GDM1 (cell line): ENCODE data around the gene RUSF1.
"Not testable (repeated sequence)": the region's sequence is repeated elsewhere in the genome, so short reads cannot be mapped to it uniquely, and the experiment has no call there.

ENCODE experiments used
- DNase-seq: peaks from one replicate; lab custom pipeline; 2025; lab: John Stamatoyannopoulos, UW

RUSF1 gene

DNA sequence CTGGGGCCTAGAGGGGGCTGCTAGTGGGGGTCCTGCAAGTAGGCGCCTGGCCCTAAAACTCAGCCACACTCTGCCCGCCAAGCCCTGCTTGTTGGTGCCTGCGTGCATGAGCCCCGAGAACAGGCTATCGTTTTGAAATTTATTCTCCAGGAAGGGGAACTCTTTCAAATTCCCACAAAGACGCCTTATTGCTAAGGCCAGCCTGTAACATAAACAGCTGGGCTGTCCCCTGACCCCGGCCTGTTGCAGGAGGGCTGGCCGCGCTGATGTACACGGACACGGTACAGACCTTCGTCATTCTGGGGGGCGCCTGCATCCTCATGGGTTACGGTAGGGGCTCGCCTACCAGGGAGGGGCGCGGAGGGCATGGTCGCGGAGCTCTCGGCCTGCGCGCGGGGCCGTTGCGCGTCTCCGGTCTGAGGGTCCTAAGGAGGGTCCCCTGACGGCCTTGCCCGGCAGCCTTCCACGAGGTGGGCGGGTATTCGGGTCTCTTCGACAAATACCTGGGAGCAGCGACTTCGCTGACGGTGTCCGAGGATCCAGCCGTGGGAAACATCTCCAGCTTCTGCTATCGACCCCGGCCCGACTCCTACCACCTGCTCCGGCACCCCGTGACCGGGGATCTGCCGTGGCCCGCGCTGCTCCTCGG lies 21.0 kb downstream of the RUSF1 start:
- DNase-seq, result no peak

DNA sequence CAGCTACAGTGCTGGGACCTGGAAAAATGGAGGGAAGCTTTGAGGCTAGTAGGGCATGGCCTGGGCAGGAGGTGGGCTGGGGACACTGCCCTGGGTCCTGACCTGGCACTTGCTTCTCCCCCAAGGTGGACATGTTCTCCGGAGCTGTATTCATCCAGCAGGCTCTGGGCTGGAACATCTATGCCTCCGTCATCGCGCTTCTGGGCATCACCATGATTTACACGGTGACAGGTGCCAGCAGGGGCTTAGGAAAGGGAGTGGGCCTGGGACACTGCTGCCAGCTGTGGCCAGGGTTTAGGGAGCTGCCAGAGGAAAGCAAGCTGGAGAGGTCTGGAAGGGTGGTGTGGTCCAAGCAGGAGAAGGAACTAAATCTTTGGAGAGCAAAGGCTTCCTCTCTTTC lies 22.1 kb downstream of the RUSF1 start:
- DNase-seq, result no peak

DNA sequence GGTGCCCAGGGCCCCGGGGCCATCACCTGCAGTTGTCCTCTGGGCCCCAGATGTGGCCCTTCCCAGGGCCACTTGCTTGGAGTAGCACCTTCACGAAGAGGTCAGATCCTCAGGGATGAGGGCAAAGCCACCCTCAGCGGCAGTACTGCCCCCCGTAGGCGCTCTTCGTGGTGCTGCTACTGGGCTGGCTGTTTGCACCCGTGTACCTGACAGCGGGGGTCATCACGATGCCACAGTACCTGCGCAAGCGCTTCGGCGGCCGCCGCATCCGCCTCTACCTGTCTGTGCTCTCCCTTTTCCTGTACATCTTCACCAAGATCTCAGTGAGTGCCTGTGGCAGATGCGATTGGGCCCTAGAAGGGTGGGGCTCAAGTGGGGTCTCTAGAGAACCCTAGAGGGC lies 22.6 kb downstream of the RUSF1 start:
- DNase-seq, result no peak

DNA sequence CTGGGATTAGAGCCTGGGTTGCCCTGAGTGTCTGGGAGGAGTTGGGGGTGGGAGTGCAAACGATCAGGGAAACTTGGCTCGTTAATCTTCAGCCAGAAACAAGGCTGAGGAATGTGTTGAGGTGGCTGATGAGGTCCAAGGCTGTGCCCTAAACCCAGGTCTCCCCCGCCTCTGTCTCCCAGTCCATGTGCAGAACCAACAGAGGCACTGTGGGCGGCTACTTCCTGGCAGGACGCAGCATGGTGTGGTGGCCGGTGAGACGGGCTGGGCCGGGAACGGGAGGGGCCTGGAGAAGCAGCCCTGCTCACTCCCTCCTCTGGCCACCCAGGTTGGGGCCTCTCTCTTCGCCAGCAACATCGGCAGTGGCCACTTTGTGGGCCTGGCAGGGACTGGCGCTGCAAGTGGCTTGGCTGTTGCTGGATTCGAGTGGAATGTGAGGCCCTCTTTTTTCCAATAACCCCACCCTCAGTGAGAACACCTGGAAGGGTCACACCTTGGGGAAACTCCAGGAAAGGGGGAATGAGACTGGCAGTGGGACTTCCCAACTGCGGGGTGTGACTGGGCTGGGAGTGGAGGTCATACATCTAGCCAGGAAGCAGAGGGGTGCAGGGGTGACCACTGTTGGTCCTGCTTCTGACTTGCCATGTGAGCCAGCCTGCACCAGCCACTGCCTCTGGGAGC lies 23.6 kb downstream of the RUSF1 start:
- no peak for DNase-seq

DNA sequence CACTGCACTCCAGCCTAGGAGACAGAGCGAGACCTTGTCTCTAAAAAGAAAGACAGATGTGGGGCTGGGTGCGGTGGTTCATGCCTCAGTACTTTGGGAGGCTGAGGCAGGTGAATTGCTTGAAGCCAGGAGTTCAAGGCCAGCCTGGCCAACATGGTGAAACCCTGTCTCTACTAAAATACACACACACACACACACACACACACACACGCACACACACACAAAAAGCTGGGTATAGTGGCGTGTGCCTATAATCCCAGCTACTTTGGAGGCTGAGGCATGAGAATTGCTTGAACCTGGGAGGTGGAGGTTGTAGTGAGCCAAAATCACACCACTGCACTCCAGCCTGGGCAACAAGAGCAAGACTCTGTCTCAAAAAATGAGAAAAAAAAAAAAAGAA lies 24.1 kb downstream of the RUSF1 start:
- DNase-seq, result not testable (repeated sequence)

DNA sequence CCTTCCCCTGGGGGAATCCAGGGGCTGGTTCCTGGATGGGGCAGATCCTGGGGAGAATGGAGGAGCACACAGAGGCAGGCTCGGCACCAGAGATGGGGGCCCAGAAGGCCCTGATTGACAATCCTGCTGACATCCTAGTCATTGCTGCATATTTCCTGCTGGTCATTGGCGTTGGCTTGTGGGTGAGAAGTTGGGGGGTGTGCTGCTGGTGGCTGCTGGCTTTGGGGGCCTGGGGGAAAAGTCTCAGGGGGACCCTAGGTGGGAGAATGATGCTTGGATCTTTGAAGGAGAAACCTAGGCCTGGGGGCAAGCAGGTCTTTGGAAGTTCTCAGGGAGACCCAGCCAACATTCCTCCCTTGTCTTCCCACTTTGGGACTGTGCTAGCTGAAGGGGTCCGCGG lies 25.1 kb downstream of the RUSF1 start, which contains the start of gene SLC5A2:
Gene SLC5A2, plus strand, starts transcription at position 43 of the 400 bp plus-strand sequence. Its CDS starts 14 bp downstream, at position 57.
- no peak for DNase-seq

DNA sequence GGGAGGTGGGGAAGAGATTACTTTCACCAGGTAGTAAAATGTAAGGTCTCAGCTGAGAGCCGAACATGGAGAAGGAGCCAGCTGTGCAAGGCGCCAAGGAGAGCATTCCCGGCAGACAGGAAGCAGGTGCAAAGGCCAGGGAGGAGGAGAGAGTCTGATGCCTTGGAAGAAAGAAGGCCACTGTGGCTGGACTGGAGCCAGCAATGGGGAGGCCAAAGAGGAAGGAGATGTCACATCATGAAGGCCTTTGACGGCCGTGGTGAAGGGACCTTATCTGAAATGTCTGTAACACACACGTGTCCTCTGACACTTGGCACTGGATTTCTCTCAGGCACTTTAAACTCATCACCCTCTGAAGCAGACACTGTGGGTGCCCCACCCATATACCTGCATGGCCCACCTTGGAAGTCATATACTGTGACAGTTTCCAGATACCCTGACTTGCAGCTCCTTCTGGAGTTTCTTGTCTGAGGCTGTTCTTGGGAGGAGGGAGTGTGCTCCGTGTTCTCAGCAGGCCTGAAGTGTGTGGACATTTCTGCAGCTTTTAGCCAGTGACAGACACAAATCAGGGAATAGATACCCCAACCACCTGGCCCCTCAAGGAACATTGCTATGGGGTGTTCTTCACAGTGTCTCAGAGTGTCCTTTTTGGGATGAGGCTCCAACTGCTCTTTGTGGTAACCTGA lies 27.2 kb downstream of the RUSF1 start:
- no peak for DNase-seq

DNA sequence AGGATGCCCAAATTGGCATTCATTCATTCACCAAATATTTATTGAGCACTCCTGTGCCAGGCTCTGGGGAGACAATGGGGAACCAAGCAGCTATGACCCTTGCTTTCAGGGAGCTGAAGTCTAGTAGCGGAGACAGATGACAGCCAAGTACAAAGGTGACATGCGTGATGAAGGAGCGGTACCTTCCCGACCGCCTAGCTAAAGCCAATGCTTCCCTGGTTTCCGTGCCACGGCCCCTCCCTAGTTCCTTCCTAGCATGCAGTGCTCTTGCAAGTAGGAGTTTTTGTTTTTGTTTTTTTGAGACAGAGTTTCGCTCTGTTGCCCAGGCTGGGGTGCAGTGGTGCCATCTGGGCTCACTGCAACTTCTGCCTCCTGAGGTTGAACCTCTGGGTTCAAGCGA lies 28.4 kb downstream of the RUSF1 start:
- no peak for DNase-seq

DNA sequence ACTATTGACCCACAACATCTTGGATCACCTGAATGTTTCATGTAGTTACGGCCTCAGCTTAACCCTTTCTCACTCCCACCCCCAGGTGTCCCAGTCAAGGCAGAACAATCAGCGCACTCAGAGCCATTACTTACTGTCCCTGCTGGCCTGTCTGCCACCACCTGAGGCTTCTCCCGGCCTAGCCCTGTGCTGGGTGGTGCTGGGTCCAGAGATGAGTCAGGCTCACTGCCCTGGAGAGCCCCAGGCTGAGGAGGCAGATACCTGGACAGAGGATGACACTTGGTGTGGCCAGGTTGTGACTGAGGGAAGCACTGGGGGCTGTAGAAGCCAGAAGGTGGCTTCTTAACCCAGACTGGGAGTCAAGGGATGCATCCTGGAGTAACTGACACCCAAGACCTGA lies 29.2 kb downstream of the RUSF1 start:
- DNase-seq, result no peak

DNA sequence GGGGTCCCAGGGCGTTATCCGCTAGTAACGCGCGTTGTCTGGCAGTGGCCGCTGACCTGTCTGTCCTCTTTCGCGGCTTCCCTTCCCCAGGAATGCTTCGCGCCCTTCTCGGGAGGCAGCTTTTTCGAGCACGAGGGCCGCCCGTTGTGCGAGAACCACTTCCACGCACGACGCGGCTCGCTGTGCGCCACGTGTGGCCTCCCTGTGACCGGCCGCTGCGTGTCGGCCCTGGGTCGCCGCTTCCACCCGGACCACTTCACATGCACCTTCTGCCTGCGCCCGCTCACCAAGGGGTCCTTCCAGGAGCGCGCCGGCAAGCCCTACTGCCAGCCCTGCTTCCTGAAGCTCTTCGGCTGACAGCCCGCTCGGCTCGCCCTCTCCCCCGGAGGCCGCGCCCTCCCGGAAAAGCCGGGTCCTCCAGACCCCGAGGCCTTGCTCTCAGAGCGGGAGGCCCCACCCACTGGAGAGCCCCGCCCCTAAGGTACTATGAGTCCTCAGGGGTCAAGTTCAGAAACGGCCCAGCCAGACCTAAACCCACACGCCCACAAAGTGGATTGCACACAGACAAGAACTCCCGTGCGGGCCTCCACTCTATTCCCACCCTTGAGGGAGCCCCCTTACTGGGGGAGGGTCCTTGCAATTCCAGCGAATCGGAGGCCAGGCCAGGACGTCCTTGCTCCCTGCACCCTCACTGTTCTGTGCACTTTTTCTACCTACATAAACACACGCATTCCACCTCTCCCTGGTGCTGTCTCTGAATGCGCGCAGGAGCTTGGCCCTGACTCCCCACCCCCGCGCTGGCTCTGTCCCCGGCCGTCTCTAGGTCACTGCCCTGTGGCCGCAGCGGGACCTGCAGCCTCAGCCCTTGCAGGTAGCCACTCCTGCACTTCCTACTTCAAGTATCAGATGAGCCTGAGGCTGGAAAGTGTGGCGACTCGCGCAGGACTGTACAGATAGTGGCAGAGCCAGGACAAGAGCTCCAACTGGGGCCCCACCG lies 30.7 kb downstream of the RUSF1 start:
- DNase-seq, result no peak

DNA sequence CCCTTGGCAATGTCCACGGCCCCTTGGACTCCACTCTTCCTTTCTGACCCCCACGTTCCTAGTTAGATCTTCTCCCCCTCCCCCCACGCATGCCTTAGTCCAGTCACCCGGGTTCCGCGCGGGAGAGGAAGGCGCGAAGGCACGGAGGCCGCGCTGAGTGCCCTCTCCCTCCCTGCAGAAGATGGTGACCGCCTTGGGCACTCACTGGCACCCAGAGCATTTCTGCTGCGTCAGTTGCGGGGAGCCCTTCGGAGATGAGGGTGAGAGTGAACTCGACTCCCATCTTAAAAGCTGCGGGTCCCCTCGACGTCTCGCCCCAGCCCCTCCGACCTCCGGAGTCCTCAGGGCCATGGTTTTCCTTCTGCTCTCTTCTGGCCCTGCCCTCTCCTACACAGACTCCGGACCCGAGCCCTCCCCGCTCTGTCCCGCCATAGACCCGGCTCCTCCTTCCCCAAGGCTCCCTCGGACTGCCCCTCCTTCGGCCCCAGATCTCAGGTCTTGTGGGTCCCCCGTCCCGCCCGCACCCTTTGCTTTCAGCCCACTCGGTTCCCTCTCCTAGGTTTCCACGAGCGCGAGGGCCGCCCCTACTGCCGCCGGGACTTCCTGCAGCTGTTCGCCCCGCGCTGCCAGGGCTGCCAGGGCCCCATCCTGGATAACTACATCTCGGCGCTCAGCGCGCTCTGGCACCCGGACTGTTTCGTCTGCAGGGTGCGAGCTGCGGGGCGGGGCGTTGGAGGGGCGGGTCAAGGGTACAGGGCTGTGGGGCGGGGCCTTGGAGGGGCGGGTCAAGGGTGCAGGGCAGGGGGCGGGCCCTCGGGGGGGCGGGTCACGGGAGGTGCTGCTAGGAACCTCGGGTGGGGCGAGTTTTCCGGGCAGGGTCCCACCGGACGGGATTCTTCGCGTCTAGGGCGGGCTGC lies 31.6 kb downstream of the RUSF1 start:
- DNase-seq, result no peak

DNA sequence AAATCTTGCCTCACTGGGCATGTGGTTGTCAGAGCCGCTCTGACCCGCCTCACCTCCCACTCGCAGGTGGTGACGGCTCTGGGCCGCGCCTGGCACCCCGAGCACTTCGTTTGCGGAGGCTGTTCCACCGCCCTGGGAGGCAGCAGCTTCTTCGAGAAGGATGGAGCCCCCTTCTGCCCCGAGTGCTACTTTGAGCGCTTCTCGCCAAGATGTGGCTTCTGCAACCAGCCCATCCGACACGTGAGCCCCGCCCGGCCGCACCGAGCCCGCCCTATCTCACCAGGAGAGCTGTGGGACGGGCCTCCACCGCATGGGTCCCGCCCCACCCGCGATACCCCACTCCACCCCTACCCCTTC lies 32.3 kb downstream of the RUSF1 start:
- no peak for DNase-seq

DNA sequence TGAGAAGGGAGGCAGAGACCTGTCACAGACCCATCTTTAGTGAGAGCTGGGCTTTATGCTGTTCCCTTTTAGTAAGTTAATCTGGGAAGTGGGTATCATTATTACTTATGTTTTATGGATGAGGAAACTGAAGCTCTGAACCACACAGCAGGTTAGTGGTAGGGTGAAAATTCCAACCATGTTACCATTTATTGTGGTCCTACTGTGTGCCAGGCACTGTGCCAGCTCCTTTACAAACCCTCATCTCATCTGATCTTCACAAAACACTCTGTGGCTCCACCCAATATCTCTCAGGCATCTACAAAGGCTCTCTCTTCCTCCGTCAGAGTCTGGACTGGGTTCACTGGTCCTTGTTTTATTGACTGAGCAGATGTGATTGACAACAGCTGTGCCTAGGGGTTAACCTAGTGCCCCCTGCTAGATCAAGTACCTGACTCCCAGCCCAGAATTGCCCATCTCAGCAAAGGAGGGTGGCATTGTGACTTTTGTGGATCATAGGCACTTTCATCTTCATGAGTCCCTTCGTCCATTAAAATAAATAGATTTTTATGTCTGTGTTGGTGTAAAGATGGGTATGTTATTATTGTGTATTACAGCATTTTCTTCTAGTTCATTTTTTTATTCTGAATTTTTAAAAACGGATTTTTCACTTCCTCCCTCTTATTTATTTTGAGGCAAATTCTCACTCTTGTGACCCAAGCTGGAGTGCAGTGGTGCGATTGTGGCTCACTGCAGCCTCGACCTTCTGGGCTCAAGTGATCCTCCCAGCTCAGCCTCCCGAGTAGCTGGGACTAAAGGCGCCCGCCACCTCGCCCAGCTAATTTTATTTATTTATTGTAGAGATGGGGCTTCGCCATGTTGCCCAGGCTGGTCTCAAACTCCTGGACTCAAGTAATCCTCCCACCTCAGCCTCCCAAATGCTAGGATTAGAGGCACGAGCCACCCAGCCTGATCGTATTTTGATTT lies 33.1 kb downstream of the RUSF1 start:
- no peak for DNase-seq

DNA sequence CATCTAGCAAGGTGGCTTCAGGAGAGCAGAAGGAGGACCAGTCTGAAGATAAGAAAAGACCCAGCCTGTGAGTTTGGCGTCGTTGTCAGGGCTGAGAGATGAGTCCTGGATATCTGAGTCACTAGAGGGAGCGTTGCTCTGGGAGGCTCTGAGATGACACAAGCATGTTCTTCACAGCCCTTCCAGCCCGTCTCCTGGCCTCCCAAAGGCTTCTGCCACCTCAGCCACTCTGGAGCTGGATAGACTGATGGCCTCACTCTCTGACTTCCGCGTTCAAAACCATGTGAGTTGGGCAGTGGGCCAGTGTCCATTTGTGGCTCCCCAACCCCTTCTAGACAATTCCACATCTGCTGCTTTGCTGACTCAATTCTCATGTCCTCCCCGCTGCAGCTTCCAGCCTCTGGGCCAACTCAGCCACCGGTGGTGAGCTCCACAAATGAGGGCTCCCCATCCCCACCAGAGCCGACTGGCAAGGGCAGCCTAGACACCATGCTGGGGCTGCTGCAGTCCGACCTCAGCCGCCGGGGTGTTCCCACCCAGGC lies 33.9 kb downstream of the RUSF1 start:
- DNase-seq, result no peak

DNA sequence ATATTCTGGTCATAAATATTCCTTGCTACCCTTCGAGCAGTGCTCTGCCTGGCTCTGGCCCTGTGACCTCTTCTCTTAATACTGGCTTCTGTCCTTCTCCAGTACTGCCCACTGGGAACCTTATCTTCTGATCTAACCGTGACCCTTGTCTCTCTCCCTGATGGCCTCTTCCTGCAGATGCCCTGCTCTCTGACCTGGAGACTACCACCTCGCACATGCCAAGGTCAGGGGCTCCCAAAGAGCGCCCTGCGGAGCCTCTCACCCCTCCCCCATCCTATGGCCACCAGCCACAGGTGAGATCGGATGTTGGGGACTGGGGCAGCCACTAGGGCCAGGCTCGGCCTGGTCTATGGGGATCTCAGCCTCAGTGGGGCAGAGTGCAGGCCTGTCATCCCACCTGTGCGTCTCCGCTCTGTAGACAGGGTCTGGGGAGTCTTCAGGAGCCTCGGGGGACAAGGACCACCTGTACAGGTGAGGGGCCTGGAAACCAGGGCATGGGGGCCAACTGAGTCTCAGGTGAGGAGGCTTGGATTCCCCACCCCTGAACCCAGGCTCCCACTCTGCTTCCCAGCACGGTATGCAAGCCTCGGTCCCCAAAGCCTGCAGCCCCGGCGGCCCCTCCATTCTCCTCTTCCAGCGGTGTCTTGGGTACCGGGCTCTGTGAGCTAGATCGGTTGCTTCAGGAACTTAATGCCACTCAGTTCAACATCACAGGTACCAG lies 34.8 kb downstream of the RUSF1 start:
- DNase-seq, result no peak

DNA sequence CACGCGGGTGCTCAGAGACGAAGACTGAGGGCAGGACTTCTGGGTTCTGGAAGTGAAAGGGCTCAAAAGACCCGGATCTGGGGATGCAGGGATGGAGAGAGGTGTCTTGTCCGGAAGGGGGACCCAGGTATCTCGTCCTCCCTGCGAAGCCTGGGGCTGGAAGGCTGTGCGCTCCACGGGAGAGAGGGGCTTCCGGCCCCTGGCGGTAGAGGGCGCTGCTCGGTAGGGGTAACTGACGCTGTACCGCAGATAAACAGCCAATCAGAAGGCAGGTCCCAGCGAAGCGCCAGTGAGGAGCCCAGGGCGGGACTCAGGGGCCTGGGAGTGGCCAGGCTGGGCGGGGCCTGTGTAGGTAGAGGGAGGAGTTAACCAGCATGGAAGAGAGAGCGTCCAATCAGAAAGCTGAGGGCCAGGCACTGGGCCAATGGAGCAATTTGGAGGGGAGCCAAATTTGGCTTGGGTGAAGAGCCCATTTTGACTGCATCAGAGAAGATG lies 35.4 kb downstream of the RUSF1 start:
- peak; percentile 92 for DNase-seq

DNA sequence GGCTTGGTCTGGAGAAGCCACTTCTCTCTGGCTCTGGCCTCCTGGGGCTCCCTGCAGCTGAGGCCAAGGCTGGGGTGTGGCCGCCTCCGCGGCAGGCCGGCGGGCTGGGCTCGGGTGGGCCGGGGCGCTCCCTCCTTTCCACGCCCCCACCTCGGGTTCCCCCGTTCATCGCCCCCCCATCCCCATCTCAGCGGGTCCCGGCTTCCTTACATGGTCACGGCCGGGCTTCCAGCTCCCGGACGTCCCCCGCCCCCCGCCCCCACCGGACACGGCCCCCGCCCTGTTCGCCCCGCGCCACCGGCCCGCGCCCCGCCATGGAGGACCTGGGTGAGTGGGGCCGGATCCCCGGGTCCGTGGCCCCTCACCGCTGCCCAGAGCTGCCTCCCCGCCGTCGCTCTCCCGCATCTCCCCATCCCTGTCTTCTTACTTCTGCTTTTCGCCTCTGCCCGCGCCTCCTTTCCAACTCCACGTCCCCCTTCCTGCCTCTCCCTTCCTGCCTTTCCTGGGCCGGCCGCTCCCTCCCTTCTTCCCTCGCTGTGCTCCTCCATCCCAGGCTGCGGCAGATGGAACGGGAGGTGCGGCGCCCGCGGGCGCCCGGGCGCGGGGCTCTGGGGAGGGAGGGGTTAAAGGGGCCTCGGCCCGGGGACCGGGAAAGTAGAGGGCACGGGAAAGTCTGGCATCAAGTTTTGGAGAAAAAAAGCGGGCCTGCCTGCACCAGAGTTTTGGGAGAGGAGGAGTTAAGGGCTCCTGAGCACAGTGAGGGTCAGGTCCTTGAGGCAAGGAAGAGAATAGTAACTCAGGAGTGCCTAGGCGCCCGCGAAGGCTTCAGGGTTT lies 36.1 kb downstream of the RUSF1 start, which contains the start of gene TGFB1I1:
Gene TGFB1I1, plus strand, starts transcription at position 278 of the 834 bp plus-strand sequence. Its CDS starts 37 bp downstream, at position 315.
- DNase-seq, result peak; percentile 18
